NK-92 treated with Interleukin-12 subunit alpha and Interleukin-12 subunit beta, amount 100 ng/mL, for 24 hours (cell line): ENCODE results near the gene TEAD1.

Experiments
- DNase-seq: peaks from one replicate; lab custom pipeline; 2025; lab: John Stamatoyannopoulos, UW

The TEAD1 gene

DNA sequence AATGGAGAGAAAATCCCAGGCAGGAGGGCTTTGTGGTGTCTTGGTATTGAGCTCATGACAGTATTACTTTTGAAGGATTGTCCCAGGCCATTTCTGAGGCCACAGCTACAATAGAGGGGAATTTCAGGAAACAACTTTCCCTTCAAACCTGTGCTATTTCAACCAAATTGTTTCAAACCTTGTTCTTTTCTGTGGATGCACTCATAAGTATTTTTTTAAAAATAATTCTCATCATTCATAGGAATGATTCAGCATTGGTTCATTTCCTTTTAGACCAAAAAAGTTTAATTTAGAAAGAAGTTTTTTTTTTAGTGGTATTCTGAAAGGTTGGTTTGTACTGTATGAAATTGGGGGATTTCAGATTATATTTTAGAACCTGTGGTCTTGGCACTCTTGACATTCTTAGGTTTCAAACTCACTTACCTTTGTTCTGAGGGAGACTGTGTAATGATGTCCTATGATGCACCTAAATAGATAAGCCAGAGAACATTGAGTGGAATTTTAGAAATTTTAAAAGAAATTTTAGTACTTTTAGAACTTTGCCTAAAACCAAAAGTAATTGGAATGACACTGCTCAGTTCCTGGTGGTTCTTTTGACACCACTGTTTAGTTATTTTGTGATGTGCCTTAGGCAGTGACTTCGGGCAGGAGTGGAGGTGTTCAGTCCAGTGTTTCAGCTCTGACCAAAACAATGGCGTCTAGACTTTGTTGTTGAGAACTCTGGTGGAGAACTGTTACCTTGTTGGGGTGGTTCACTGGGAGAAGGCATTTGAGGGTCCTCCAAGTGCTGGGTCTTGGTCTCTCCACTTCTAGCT, 12.2 kb downstream of the TEAD1 start:
- DNase-seq = no peak

DNA sequence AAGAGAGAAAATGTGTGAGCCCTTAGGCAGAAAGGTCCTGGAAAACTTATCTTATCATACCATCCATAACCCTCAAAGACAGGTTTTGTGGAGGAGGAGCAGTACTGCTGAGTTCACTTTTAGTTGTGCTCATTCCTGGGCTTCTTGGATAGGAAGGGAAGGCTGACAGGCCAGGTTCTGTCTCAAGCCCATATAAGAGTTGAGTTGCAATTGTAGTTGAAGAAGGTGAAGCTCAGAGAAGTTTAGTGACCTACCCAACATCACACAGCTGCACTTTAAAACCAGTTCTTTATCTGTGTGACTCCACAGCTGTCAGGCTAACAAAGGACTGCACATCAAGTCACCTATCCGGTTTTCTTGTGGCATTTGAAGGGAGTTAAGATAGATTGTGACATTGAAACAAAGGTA, 13.0 kb downstream of the TEAD1 start:
- DNase-seq = no peak

DNA sequence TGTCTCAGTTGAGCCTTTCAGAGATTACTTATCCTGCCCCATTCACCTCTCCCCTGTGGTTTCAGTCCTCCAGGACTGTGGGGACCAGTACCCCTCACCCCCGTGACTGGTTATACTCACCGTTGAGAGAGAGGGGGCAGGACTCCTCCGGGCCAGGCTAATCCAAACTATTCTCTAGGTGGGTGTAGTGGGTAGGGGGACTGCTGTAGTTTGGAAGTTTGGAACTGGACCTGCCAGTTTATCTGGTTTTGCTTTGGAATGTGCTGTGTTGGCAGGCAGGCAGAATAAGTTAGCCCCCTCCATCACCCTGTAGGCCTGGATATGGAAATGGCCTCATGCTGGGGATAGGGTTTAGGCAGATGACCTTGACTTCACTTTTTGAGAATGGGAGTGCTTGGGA, 13.5 kb downstream of the TEAD1 start:
- no peak for DNase-seq

DNA sequence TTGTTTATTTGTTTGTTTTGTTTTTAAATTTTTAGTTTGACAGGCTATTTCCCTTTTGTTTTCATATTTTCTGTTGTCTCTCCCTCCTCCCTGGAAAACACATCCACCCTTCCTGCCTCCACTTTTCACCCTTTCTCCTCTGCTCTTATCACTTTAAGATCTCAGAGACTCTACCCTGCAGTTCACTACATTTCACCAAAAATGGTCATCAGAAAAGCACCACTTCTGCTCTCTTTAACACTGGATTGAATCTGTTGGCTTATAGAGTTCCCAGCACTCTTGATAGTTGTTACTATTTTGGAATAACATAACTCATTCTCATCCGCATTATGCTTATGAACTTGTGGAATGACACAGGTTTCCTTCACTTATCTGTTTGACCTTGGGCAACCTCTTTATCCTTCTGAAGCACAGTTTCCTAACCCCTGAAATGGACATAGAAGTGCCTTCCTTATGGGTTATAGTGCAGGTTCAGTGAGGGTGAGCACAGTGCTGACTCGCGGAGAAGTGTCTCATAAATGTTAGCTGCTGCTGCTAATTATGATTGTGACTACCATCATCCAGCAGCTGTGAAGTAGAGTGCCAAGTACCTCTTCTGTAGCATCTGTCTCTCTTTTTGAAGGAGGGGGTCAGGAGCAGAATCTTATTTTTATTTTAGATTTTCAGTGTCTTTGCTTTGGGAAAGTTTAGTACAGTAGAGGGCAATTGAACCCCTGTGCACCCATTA, 15.0 kb downstream of the TEAD1 start:
- no peak for DNase-seq

DNA sequence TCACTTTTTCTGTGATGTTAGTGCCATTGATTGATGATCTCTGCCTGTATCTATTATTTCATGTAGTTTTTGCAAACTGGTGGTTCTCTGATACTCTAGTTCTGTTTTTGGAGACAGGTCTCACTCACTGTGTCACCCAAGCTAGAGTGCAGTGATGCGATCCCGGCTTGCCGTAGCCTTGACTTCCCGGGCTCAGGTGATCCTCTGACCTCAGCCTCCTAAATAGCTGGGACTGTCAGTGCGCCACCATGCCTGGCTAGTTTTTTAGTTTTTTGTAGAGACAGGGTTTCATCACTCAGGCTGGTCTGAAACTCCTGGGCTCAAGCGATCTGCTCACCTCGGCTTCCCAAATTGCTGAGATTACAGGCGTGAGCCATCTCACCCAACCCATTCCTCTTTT, 16.4 kb downstream of the TEAD1 start:
- no peak for DNase-seq

DNA sequence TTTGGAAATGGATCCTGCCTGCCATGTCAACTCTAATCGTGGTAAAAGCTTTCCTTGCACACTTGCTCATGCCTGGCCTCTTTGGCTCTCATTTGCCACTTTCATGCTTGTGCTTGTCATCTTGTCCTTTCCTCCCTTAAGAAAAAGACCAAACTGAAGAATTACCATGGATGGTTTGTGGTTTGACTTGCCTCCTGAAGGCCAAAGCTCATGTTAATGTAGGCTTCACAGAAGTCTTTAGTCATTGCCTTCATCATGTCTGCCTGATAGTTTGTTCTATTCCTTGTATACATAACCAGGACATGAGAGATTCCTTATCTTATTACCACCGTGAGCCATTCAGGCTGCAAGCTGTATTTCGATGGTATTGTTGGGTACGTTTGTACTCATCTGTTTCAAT, 17.3 kb downstream of the TEAD1 start:
- no peak for DNase-seq

DNA sequence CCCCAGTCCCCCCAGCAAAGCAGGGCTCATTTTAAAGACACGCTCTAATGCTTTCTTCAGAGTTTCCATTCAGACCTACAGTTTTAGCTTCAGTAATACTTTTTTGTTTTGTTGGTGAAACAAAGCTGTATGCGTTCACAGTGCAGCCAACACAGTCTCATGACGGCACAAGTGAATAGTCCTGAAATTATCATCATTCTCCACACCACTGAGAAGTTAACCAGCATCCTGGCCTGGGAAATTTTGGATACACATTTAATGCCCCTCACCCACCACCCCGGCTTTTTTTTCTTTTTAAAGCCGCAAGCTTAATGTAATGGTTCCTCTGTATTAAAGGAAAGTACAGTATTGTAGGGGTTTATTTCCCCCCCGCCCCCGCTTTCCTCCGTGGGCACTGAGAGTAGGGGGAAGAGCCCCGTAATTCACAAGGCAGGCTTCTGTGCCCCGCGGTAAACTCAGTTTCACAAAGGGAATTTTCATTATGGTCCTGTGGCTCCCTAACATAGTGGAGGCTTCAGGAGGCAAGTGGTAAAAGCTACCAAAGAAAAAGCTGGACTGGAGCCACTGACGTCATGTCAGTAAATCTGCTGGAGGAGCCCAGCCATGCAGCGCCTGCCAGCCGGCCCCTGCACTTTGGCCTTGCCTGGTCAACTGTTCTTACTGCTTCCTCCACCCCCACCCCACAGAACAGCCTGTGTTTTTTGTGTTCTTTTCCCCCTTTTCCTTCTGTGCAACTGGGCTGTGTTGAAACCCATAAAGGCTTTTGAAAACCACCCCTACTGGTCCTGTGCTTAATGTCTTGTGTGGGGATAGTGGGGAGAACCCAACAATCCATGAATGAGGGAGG, 18.2 kb downstream of the TEAD1 start:
- DNase-seq = no peak

DNA sequence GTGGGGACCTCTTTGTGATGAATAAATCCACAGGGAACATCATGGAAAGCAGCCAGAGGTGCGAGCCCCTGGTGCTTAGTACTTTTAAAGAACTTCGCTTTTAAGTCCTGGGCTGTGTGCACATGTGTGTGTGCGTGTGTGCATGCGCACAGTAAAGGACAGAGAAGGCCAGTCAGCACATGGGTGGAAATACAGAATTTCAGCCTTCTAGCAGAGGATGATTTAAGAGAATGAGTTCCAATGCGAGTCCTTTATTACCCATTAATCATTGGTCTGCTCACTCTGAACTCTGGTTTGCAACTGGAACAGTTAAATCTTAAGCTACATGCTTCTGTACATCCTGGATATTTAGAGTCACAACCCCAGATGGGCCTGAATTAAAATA, 18.9 kb downstream of the TEAD1 start:
- no peak for DNase-seq

DNA sequence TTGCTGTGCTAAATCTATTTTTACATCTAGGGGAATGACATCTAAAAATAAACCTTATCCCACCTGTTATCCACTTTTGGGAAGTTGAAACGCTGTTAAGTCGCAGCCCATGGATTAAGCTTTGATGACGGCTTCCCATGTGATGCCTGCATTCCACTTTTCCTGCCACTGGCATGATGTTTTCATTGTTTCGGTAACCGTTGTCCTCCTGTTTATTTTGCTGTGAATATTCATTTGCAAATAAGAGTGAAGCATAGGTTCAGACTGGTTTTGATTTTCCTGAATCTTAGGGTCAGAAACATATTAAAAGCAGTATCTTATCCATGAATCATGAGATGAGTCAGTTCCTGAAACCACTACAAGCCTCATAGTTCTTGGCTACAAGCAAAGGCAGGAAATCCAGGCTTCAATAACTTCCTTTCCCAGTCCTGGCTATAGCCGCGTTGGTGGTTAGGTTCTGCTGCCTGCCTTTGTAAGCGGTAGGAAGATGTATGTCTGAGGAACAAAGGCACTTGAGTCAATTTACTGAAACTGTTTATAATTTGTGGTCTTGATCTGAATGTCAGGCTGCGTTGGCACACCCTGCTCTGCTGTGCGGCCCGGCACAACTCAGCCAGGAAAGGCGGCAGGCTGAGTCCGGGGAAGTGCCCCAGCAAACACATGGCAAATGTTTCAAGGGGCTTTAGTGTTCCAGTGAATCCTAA, 19.4 kb downstream of the TEAD1 start:
- DNase-seq = no peak

DNA sequence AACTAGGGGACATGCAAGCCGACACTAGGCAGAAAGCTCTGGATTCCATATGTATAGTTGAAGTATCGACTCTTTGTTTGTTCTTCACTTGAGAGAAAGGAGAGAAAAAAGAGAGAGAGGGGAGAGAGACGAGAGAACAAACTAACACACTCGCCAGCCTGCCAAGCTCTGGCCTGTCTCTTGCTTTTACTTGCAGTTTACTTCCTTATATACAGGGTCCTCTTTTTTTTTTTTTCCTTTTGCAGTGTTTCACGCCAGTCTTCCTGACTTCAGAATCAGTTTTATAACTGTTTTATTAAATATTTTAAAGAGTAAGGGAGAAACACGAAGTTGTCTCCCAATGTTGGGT, 19.9 kb downstream of the TEAD1 start:
- DNase-seq = no peak

DNA sequence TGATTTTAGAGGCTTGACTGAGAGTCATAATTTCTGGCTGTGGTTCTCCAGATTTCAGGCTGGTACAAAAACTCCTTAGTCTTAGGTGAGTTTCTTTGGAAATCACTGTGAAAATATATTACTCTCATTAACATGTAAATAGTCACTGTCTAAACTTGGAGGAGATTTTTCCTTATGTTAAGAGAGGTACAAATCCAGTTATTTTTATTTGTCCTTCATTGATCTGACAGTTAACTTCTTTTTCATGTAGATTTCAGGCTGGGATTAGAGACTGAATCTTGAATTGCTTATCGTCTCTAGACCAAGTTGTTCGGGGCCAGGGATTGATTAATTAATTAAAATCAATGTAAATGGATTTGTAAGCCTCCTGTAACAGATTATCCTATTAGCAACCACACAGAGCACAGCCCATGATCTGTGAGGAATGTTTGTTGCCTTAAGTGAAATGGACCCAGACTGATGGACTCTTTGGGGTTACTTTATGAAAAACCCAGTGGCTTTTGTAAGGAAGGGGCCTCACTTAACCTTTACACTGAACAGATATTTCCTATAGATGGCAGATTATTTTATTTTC, 21.1 kb downstream of the TEAD1 start:
- DNase-seq = no peak

DNA sequence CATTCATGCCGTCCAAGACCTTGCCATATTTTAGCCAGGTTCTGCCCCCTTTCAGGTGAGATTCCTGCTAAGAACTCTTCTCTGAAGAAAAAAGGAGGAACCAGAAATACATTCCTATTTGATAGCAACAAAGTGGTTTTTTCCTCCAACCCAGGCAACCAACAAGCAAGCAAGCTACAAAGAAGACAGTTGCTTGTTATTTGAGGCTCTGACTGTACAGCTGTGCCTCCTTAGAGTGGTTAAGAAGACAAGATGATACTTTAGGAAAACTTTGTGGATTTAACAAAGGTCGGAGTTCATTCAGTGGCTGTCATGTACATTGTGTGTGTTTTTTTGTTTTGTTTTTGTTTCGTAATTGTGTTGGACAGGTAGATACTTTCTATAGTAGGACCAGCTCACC, 21.7 kb downstream of the TEAD1 start:
- no peak for DNase-seq

DNA sequence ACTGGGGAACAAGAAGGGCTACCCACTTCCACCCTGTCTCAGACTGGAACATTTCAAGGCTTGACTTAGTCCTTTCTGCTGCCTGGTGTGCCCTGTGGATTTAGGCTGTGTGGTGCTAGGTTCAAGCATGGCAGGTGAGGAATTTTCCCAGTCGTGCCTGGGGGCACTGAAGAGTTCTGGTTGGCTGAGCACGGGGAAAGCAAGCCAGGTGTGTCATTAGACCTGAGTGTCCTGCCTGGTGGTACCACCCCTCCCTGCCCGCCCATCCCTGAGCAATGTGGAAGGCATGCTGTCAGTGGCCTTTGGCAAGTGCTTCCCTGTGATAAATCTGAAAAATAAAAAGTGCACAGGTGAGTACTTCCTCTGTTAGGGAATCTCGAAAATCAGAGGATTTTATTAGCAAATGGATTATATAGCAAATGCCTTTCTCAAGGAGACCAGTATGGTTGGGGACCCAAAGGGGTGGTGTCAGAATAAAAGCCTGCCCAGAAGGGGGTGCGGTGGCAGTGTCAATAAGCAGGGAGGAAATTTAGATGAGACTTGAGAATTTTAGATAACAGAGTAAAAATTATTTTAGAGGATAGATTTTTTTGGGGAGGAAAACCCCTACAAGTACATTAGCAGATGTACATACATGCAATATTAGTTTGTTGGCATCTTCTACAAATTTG, 22.8 kb downstream of the TEAD1 start:
- no peak for DNase-seq

DNA sequence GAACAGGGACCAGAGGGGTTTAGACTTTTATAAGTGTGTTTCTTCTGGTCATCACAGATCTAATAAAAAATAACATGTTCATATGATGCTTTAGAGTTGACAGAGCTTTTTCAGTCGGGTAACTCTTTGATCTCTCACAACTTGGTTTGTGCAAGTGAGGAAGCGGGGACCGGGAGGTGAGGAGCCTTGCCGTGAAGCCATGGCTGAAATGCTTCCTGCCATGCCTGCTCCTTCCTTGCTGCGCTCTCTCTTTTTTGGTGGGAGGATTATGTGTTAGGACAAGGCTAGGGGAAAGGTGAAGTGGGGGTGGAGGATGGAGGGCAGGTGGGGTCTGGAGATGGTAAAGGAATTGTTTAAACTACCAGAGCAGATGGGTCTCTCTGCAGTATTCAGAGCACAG, 23.8 kb downstream of the TEAD1 start:
- DNase-seq = no peak

DNA sequence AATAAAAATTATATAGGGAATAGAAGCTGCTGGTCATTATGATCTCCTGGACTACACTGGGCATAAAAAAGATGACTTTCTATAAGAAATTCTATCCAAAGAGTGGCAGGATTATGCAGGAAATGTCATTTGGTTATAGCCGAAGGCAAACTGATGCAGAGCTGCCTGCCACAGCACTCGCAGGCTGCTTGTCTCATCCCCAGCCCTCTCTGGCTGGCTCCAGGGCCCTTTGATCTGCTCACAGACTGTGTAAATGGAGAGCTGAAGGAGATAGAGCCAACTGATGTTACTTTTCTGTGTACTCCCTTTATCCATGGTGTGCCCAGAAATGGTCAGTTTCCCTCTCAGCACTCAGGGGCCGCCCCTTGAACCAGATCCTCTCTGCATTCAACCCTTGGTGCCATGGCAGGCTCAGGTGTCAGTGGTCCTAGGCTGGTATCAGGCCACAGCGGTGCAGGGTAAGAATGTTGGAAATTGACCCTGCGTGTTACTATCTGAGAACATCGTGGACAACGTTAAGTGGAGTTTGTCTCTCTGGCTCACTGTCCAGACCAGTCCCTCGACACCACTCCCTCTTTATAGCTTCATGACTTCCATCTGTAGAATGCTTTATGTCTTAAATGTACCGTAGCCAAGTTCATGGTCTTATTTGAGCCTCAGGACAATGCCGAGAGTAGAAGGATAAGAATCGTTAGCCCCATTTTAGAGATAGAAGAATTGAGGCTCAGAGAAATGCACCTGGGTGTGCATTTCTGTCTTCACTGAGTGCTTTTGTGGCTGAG, 27.8 kb downstream of the TEAD1 start:
- no peak for DNase-seq

DNA sequence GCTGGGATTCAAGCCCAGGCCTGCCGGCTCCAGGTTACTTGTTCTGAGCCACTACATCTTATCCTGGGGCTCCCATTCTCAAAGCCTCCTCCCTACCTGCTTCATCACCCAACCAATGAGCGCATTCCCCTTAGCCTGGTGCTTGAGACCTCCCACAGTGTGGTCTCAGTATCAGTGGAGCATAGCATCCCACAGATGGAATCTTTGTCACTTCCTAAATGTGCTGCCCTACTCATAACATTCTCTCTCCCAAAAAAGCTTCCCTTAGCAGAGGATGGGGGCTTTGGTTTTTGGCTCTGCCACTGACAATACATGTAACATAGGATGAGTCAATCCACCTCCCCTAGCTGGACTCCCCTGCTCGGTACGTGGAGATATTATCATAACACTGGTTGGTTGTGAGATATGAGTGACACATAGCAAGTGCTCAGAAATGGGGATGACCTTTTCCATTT, 28.8 kb downstream of the TEAD1 start:
- no peak for DNase-seq

DNA sequence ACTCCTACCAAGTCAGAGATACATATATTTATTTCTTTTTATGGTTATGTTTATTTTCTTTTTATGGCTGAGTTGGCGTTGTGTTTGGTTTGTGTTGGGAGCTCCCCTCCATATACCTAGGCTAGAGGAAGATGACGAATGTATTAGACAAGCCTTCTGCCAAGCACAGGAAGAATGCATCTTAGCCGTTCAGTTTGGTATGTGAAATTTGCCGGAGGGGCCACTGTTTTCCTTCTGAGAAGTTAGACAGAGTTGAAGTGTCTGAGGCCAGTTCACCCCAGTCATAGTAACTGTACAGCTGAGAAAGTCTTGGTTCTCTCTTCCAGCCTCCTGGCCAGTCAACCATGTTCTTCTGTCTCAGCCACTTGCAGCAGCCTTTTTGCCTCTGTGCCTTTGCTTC, 29.8 kb downstream of the TEAD1 start:
- no peak for DNase-seq

DNA sequence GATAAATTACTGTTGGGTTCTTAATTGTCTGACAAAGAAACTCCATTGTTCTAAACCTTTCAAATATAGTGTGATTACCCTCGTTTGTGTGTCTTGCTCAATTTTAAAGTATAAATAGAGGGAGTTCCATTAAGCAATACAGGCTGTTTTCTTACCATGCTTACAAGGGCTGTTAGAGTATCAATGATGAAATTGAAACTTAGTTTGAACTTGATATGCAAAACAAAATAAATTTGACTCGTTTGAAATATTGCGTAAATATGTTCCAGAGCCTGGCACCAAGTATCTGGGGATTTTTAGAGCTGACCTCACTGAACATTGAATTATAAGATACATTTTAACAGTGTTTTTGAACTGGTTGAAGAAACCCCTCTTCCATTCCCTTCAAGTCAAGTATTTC, 31.7 kb downstream of the TEAD1 start:
- no peak for DNase-seq

DNA sequence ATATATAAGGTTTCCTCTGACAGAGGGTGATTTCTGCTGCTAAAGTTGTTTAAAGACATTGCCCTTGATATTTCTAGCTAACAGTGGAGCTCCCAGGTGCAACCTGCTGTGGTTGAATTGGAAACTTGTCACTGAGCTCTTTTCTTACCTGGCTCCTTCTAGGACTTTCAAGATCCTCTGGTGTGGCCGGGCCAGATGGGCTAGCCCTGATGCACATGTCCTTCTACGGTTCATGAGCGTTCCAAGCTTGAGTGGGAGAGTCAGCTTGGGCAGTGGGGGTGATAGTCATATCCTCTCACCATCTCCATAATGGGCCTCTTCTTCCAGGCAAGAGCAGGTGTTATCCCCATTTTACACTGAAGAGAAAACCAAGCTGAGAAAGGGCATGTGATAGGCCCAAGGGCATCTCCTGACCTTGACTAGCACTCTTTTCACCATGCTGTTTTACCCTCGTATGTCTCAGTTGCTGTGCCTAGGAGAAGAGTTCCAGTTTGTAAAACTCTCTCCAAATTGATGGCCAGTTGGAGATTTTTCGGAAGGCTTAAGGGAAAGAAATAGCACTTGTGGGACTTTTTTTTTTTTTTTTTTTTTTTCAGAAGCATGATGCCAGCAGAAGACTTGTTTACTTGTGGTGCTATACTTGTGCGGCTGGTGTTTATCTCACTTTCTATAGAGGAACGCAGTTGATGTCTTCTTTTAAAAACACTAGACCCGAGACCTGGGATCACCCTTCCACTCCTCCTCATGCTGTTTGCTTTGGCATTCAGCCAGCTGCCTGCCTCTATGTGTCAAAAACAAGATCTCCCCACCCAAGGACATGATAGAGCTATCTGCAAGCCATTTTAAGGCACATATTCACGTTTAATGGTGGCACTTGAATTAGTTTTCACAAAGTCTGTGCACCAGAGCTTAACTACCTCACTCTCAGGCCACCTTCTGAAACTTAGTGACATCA, 32.6 kb downstream of the TEAD1 start:
- no peak for DNase-seq
